Activated CD4-positive, alpha-beta T cell treated with anti-CD3 and anti-CD28 coated beads, Interleukin-2, amount 10 ng/mL, durations not matched to agents 24 days and 14 days (primary cell): ENCODE measurements around the gene STK39. TPM values are rescaled to one million over a fixed set of nuclear protein-coding genes. Genes with fewer than 3 reads are reported as not detected.
A peak's percentile ranks its signal among the peaks of the same experiment; 100 is the strongest.

ENCODE experiments used
- DNase-seq: peaks from one replicate; pipeline ENCODE4 v3.0.0; 2022
- H3K27ac Mint-ChIP-seq: one replicate; pipeline ENCODE4 v1.8.0; 2022; ENCODE audit warnings: mild to moderate bottlenecking, mixed read lengths
- H3K27me3 Mint-ChIP-seq: one replicate; pipeline ENCODE4 v1.8.0; 2022; ENCODE audit warnings: mixed read lengths
- H3K36me3 Mint-ChIP-seq: one replicate; pipeline ENCODE4 v1.8.0; 2022; ENCODE audit warnings: low read depth, mild to moderate bottlenecking, mixed read lengths
- H3K4me1 Mint-ChIP-seq: one replicate; pipeline ENCODE4 v1.8.0; 2021; ENCODE audit warnings: mixed read lengths
- H3K4me3 Mint-ChIP-seq: one replicate; pipeline ENCODE4 v1.8.0; 2022; ENCODE audit warnings: mild to moderate bottlenecking, moderate library complexity, mixed read lengths
- H3K9me3 Mint-ChIP-seq: one replicate; pipeline ENCODE4 v1.8.0; 2021; ENCODE audit warnings: mixed read lengths
- intact Hi-C: fragments of 100-400 bp; cut with micrococcal nuclease; formaldehyde crosslinking; loops from one replicate; pipeline ENCODE4 v1.15.1; 2023
- total RNA-seq: library from RNA; stranded (reverse); gene quantifications from 2 replicates; pipeline ENCODE4 v1.2.3, GENCODE V29; 2022

Gene STK39
- total RNA-seq, 1 donor from 2014 or later, result 40.9 TPM

GRCh38 chr2:168021800-168022587 lies 225.4 kb downstream of the STK39 start:
- Mint-ChIP-seq H3K4me1 (peaks cover 2% of the 10 kb centered on the region), H3K9me3 (no peaks in the 10 kb centered on the region), H3K36me3 (no peaks in the 10 kb centered on the region), H3K27me3 (no peaks in the 10 kb centered on the region), H3K27ac (no peak overlapping the region), H3K4me3 (no peak overlapping the region)
- intact Hi-C loops, result no loop called here
- no peak for DNase-seq

- no peaks in the 10 kb centered on the region for H3K27me3 Mint-ChIP-seq
- no peak overlapping the region for H3K4me3 Mint-ChIP-seq
Measured at GRCh38 chr2:168015274-168015953, 232.0 kb downstream of the STK39 start.

GRCh38 chr2:168009900-168010299 lies 237.5 kb downstream of the STK39 start:
- H3K4me1 Mint-ChIP-seq, result peaks cover 6% of the 10 kb centered on the region
- DNase-seq, result no peak
- H3K9me3 Mint-ChIP-seq, result peaks cover 6% of the 10 kb centered on the region
- H3K36me3 Mint-ChIP-seq, result peaks cover 23% of the 10 kb centered on the region
- H3K27me3 Mint-ChIP-seq, result no peaks in the 10 kb centered on the region
- no peak overlapping the region for H3K4me3 Mint-ChIP-seq
- no peak overlapping the region for H3K27ac Mint-ChIP-seq
- intact Hi-C loops, result no loop called here

More at GRCh38 chr2:168015274-168015953, 232.0 kb downstream of the STK39 start:
- Mint-ChIP-seq H3K27ac (no peak overlapping the region), H3K4me1 (peaks cover 6% of the 10 kb centered on the region), H3K36me3 (peaks cover 10% of the 10 kb centered on the region), H3K9me3 (no peaks in the 10 kb centered on the region)
- intact Hi-C loops, result no loop called here
- DNase-seq, result no peak

- DNase-seq, result no peak
- H3K36me3 Mint-ChIP-seq, result peaks cover 23% of the 10 kb centered on the region
- H3K27me3 Mint-ChIP-seq, result no peaks in the 10 kb centered on the region
- H3K4me1 Mint-ChIP-seq, result peaks cover 5% of the 10 kb centered on the region
- intact Hi-C loops, result no loop called here
- H3K27ac Mint-ChIP-seq, result no peak overlapping the region
- H3K4me3 Mint-ChIP-seq, result no peak overlapping the region
- peaks cover 6% of the 10 kb centered on the region for H3K9me3 Mint-ChIP-seq
Measured at GRCh38 chr2:168008646-168009195, 238.7 kb downstream of the STK39 start.

GRCh38 chr2:168006498-168006897 lies 240.9 kb downstream of the STK39 start:
- no peak overlapping the region for H3K27ac Mint-ChIP-seq

GRCh38 chr2:168005586-168005985 lies 241.8 kb downstream of the STK39 start:
- intact Hi-C loops, result no loop called here
- Mint-ChIP-seq H3K9me3 (peaks cover 6% of the 10 kb centered on the region), H3K4me1 (peaks cover 11% of the 10 kb centered on the region), H3K4me3 (no peak overlapping the region), H3K27me3 (no peaks in the 10 kb centered on the region), H3K27ac (no peak overlapping the region), H3K36me3 (peaks cover 20% of the 10 kb centered on the region)
- DNase-seq, result no peak

More at GRCh38 chr2:168006498-168006897, 240.9 kb downstream of the STK39 start:
- H3K4me3 Mint-ChIP-seq, result no peak overlapping the region
- DNase-seq, result no peak
- H3K4me1 Mint-ChIP-seq, result peaks cover 10% of the 10 kb centered on the region
- H3K27me3 Mint-ChIP-seq, result no peaks in the 10 kb centered on the region
- H3K9me3 Mint-ChIP-seq, result peaks cover 6% of the 10 kb centered on the region
- H3K36me3 Mint-ChIP-seq, result peaks cover 19% of the 10 kb centered on the region
- intact Hi-C loops, result no loop called here

GRCh38 chr2:168003876-168004275 lies 243.5 kb downstream of the STK39 start:
- Mint-ChIP-seq H3K4me3 (no peak overlapping the region), H3K36me3 (peaks cover 23% of the 10 kb centered on the region), H3K4me1 (peaks cover 11% of the 10 kb centered on the region), H3K9me3 (peaks cover 6% of the 10 kb centered on the region), H3K27me3 (no peaks in the 10 kb centered on the region), H3K27ac (no peak overlapping the region)
- intact Hi-C loops, result no loop called here
- DNase-seq, result no peak

GRCh38 chr2:168002021-168002553 lies 245.3 kb downstream of the STK39 start:
- Mint-ChIP-seq H3K9me3 (no peaks in the 10 kb centered on the region), H3K27ac (no peak overlapping the region), H3K4me1 (peaks cover 11% of the 10 kb centered on the region), H3K27me3 (no peaks in the 10 kb centered on the region), H3K36me3 (peaks cover 18% of the 10 kb centered on the region), H3K4me3 (peak overlapping the region; percentile 52)
- DNase-seq, result peak; percentile 62
- intact Hi-C loops, result no loop called here

- intact Hi-C loops, result no loop called here
Measured at GRCh38 chr2:167992278-167992677, 255.1 kb downstream of the STK39 start.

GRCh38 chr2:167990062-167990461 lies 257.3 kb downstream of the STK39 start:
- H3K9me3 Mint-ChIP-seq, result no peaks in the 10 kb centered on the region
- DNase-seq, result no peak
- H3K4me1 Mint-ChIP-seq, result peaks cover 10% of the 10 kb centered on the region
- intact Hi-C loops, result no loop called here
- no peaks in the 10 kb centered on the region for H3K36me3 Mint-ChIP-seq
- H3K4me3 Mint-ChIP-seq, result no peak overlapping the region
- no peak overlapping the region for H3K27ac Mint-ChIP-seq
- no peaks in the 10 kb centered on the region for H3K27me3 Mint-ChIP-seq

More at GRCh38 chr2:167992278-167992677, 255.1 kb downstream of the STK39 start:
- Mint-ChIP-seq H3K36me3 (no peaks in the 10 kb centered on the region), H3K27ac (no peak overlapping the region), H3K4me1 (peaks cover 10% of the 10 kb centered on the region), H3K9me3 (no peaks in the 10 kb centered on the region), H3K27me3 (no peaks in the 10 kb centered on the region), H3K4me3 (no peak overlapping the region)
- DNase-seq, result no peak

GRCh38 chr2:167988296-167988695 lies 259.1 kb downstream of the STK39 start:
- intact Hi-C loops, result no loop called here
- Mint-ChIP-seq H3K36me3 (peaks cover 3% of the 10 kb centered on the region), H3K4me3 (no peak overlapping the region), H3K9me3 (no peaks in the 10 kb centered on the region), H3K27me3 (no peaks in the 10 kb centered on the region), H3K27ac (no peak overlapping the region), H3K4me1 (peaks cover 10% of the 10 kb centered on the region)
- DNase-seq, result no peak

GRCh38 chr2:167987558-167987957 lies 259.8 kb downstream of the STK39 start:
- Mint-ChIP-seq H3K27ac (no peak overlapping the region), H3K36me3 (peaks cover 5% of the 10 kb centered on the region)
- DNase-seq, result no peak

GRCh38 chr2:167987026-167987425 lies 260.4 kb downstream of the STK39 start:
- no peak for DNase-seq
- no peaks in the 10 kb centered on the region for H3K9me3 Mint-ChIP-seq
- no peak overlapping the region for H3K4me3 Mint-ChIP-seq
- H3K27me3 Mint-ChIP-seq, result no peaks in the 10 kb centered on the region
- peaks cover 5% of the 10 kb centered on the region for H3K36me3 Mint-ChIP-seq
- H3K27ac Mint-ChIP-seq, result no peak overlapping the region
- peaks cover 3% of the 10 kb centered on the region for H3K4me1 Mint-ChIP-seq
- intact Hi-C loops, result no loop called here

More at GRCh38 chr2:167987558-167987957, 259.8 kb downstream of the STK39 start:
- H3K9me3 Mint-ChIP-seq, result no peaks in the 10 kb centered on the region
- no peaks in the 10 kb centered on the region for H3K27me3 Mint-ChIP-seq
- H3K4me3 Mint-ChIP-seq, result no peak overlapping the region
- peaks cover 8% of the 10 kb centered on the region for H3K4me1 Mint-ChIP-seq
- intact Hi-C loops, result no loop called here

GRCh38 chr2:167986223-167986622 lies 261.2 kb downstream of the STK39 start:
- intact Hi-C loops, result no loop called here
- Mint-ChIP-seq H3K4me1 (no peaks in the 10 kb centered on the region), H3K4me3 (no peak overlapping the region), H3K9me3 (no peaks in the 10 kb centered on the region), H3K27ac (no peak overlapping the region), H3K27me3 (no peaks in the 10 kb centered on the region), H3K36me3 (peaks cover 5% of the 10 kb centered on the region)
- DNase-seq, result no peak
